GM18498 (cell line): ENCODE results near the gene RASGRF1.

Experiments used
- ATAC-seq: cut with Tn5 transposase; IDR thresholded peaks from one replicate; pipeline ENCODE4 v1.9.1; 2021; ENCODE audit warnings: mild to moderate bottlenecking, moderate library complexity; ENCODE audit not compliant: unreplicated experiment

The RASGRF1 gene

GRCh38 chr15:78921940-78922339 lies 168.6 kb downstream of the RASGRF1 start:
- no peak for ATAC-seq

- no peak for ATAC-seq
Measured at GRCh38 chr15:78921517-78921916, 169.1 kb downstream of the RASGRF1 start.

- no peak for ATAC-seq
Measured at GRCh38 chr15:78917888-78918287, 172.7 kb downstream of the RASGRF1 start.

- no peak for ATAC-seq
Measured at GRCh38 chr15:78916088-78916487, 174.5 kb downstream of the RASGRF1 start.

GRCh38 chr15:78915341-78916087 lies 175.1 kb downstream of the RASGRF1 start:
- ATAC-seq, result no peak

- ATAC-seq, result no peak
Measured at GRCh38 chr15:78914027-78914764, 176.4 kb downstream of the RASGRF1 start.

- ATAC-seq, result no peak
Measured at GRCh38 chr15:78913012-78913411, 177.6 kb downstream of the RASGRF1 start.

- ATAC-seq, result no peak
Measured at GRCh38 chr15:78912316-78912715, 178.3 kb downstream of the RASGRF1 start.

GRCh38 chr15:78910271-78910670 lies 180.3 kb downstream of the RASGRF1 start:
- ATAC-seq, result no peak
